ENCODE results near the gene TSACC. TPM values are rescaled to one million over a fixed set of nuclear protein-coding genes. Genes with fewer than 3 reads are reported as not detected.

TSACC gene
- total and polyA plus RNA-seq, 10 of the 15 experiments (the other 5 are each of a cell fraction or from before 2014, with no cell fraction given) = 0.25 to 2.8 (median 0.92) TPM; not detected in 4

DNA sequence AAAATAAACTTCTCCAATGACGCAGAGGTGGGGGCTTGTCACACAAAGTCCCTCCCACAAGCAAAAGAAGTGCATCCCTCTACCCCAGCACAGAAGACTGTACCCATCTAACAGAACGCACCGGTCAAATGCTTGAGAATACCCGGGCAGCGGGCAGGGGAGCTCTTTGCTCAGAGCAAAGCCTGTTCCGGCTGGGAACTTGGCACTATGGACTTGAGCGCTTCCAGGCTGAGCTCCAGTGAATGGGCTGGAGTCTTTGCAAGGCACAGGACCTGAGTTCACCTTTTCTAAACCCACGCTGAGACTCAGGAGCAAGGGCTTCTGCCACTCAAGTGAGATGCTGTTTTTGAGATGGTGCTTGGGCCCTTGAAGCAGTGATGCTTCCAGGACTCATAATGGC, 51.0 kb downstream of the TSACC start:
- Histone ChIP-seq H3K79me2 (ENCODE audit: control insufficient read depth, insufficient read depth, low read length) (no peaks in the 10 kb centered on the region), H2AFZ (ENCODE audit: control insufficient read depth, low read depth, low read length) (no peak overlapping the region), H3K9ac (ENCODE audit: control insufficient read depth, insufficient read depth, low read length) (no peak overlapping the region), H3K36me3 (ENCODE audit: control insufficient read depth in 2 of 2, insufficient read depth in 2 of 2, low read length in 1 of 2) (no peaks in the 10 kb centered on the region), H3K27ac (ENCODE audit: control insufficient read depth, insufficient read depth) (no peak overlapping the region), H4K20me1 (ENCODE audit: control insufficient read depth, insufficient read depth) (no peaks in the 10 kb centered on the region), H3K4me1 (ENCODE audit: control insufficient read depth, insufficient read depth, low read length) (no peaks in the 10 kb centered on the region), H3K27me3 (replicated peaks in 1 of 2; ENCODE audit: control insufficient read depth in 2 of 2, insufficient read depth in 2 of 2, low read length in 1 of 2) (peaks cover 6 to 11% of the 10 kb centered on the region in 2 experiments), H3K4me2 (ENCODE audit: control insufficient read depth, insufficient read depth) (no peak overlapping the region), H3K9me3 (replicated peaks; ENCODE audit: control insufficient read depth, insufficient read depth, low read length) (no peaks in the 10 kb centered on the region), H3K4me3 (no peak overlapping the region)
- TF ChIP-seq RELA (IDR thresholded peaks at IDR 0.05; ENCODE audit: borderline replicate concordance, partially characterized antibody) (no peak), CREM (IDR thresholded peaks at IDR 0.05; ENCODE audit: low read depth) (no peak), JUND (IDR thresholded peaks at IDR 0.05; ENCODE audit: low read depth, low read length) (no peak), E4F1 (IDR thresholded peaks at IDR 0.05; ENCODE audit: borderline replicate concordance, partially characterized antibody) (no peak), SMAD1 (IDR thresholded peaks at IDR 0.05; ENCODE audit: low read depth, partially characterized antibody) (no peak), ZNF24 (IDR thresholded peaks at IDR 0.05) (no peak), CUX1 (IDR thresholded peaks at IDR 0.05; ENCODE audit: insufficient replicate concordance, low read depth, low read length) (no peak), NFIC (IDR thresholded peaks at IDR 0.05; ENCODE audit: low read depth, low read length) (no peak), BMI1 (IDR thresholded peaks at IDR 0.05; ENCODE audit: borderline replicate concordance) (no peak)
- TF ChIP-seq, protein P1, sequence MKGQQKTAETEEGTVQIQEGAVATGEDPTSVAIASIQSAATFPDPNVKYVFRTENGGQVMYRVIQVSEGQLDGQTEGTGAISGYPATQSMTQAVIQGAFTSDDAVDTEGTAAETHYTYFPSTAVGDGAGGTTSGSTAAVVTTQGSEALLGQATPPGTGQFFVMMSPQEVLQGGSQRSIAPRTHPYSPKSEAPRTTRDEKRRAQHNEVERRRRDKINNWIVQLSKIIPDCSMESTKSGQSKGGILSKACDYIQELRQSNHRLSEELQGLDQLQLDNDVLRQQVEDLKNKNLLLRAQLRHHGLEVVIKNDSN (IDR thresholded peaks at IDR 0.05; ENCODE audit: borderline replicate concordance, extremely low read length, insufficient read depth, low read depth, low read length) = no peak
- ChIA-PET POLR2A (no interaction called here), RAD21 (ENCODE audit: unreplicated experiment) (interaction anchor here (1.1 to 1.7 kb wide), 2 partner anchors 54 to 56 kb away, joined by 3 to 6 read pairs; no protein-coding TSS in a partner anchor), SMC1A (ENCODE audit: uncharacterized antibody, unreplicated experiment) (interaction anchor here (0.6 to 3.0 kb wide), 4 partner anchors 31 to 135 kb away, joined by 3 to 14 read pairs (median 4); no protein-coding TSS in a partner anchor), CTCF (interaction anchor here (0.7 to 2.7 kb wide), 2 partner anchors 57 to 68 kb away, joined by 3 to 14 read pairs; no protein-coding TSS in a partner anchor)
- no TSS peak for BruUV-seq (replicated peaks)
- no peak for FAIRE-seq
- ATAC-seq = no peak
- 64% methylated on average over 8 of the region's 8 CpGs for WGBS (ENCODE audit: insufficient coverage, insufficient replicate concordance, low lambda C conversion rate, missing lambda C conversion rate)
- DNase-seq (ENCODE audit: low read depth, low spot score) = no peak
- in situ Hi-C loops (cut with MboI) (loop anchor here (5.0 kb wide), 1 partner anchor 218 kb away; no protein-coding TSS in a partner anchor), intact Hi-C loops (cut with micrococcal nuclease; ENCODE audit: unreplicated experiment) (no loop called here)

Measured in GM12878 (cell line).